Small intestine (tissue), 7 donors: ENCODE data around the gene CARD9. TPM values are rescaled to one million over a fixed set of nuclear protein-coding genes. Genes with fewer than 3 reads are reported as not detected.
"Not testable (repeated sequence)": the region's sequence is repeated elsewhere in the genome, so short reads cannot be mapped to it uniquely, and the experiment has no call there.

Experiments
- DNase-seq, 2 donors: peaks; one replicate each; pipeline versions ENCODE4 v3.0.0 to v3.0.0-alpha.2; 2013
- FAIRE-seq: peaks from 2 replicates; lab custom pipeline; 2012; peaks lifted over from hg19 to GRCh38; lab: Jason Lieb, UNC
- H3K27ac ChIP-seq, 3 donors: one replicate each; pipeline ENCODE4 v1.5.1; 2013; ENCODE audit warnings: low read length in 2 of 3, mild to moderate bottlenecking in 2 of 3, control low read depth in 1 of 3, inconsistent platforms in 1 of 3, low read depth in 1 of 3, moderate library complexity in 1 of 3
- H3K27me3 ChIP-seq, 3 donors: one replicate each; pipeline ENCODE4 v1.6.1; 2013; ENCODE audit warnings: low read length in 3 of 3, inconsistent platforms in 1 of 3; ENCODE audit not compliant: control insufficient read depth in 3 of 3, insufficient read depth in 3 of 3
- H3K36me3 ChIP-seq, 3 donors: one replicate each; pipeline ENCODE4 v1.6.1; 2013; ENCODE audit warnings: low read length in 3 of 3, inconsistent platforms in 1 of 3, low read depth in 1 of 3, mild to moderate bottlenecking in 1 of 3, moderate library complexity in 1 of 3; ENCODE audit not compliant: control insufficient read depth in 3 of 3, insufficient read depth in 2 of 3
- H3K4me1 ChIP-seq, 3 donors: one replicate each; pipeline ENCODE4 v1.6.1; 2013; ENCODE audit warnings: low read length in 2 of 3, inconsistent platforms in 1 of 3, low read depth in 1 of 3, mild to moderate bottlenecking in 1 of 3, moderate library complexity in 1 of 3; ENCODE audit not compliant: control insufficient read depth in 3 of 3, insufficient read depth in 2 of 3
- H3K4me3 ChIP-seq, 3 donors: one replicate each; pipeline ENCODE4 v1.5.1; 2013; ENCODE audit warnings: low read length in 3 of 3, control low read depth in 1 of 3, inconsistent platforms in 1 of 3, low read depth in 1 of 3, mild to moderate bottlenecking in 1 of 3, moderate library complexity in 1 of 3
- H3K9me3 ChIP-seq, 2 donors: one replicate each; pipeline ENCODE4 v1.6.1; 2013; ENCODE audit warnings: low read depth in 1 of 2, low read length in 1 of 2; ENCODE audit not compliant: control insufficient read depth in 2 of 2, insufficient read depth in 1 of 2
- WGBS, 3 donors: extraction: QIAGEN DNeasy Blood & Tissue Kit; methylation state at CpG; one replicate each; pipeline ENCODE4 v1.1.7; 2013; 5-methylcytosine and 5-hydroxymethylcytosine counted together
- polyA plus RNA-seq, 4 donors: library from polyadenylated mRNA; stranded (reverse) in 3 of 4; unstranded in 1 of 4; fragments of 200-250 nt in 3 of 4; fragments of 120-200 nt in 1 of 4; gene quantifications; one replicate each; pipeline versions ENCODE4 v1.2.1 to v1.2.3, GENCODE V29; 2013
- donor health status: healthy with polysubstance abuse.
- donor health status: control.
- donor health status: control.
- donor health status: Bipolar disorder and iron deficiency.
- donor health status: healthy.

CARD9 gene
- polyA plus RNA-seq, 4 donors: 1.8 to 3.8 (median 2.3) TPM

DNA sequence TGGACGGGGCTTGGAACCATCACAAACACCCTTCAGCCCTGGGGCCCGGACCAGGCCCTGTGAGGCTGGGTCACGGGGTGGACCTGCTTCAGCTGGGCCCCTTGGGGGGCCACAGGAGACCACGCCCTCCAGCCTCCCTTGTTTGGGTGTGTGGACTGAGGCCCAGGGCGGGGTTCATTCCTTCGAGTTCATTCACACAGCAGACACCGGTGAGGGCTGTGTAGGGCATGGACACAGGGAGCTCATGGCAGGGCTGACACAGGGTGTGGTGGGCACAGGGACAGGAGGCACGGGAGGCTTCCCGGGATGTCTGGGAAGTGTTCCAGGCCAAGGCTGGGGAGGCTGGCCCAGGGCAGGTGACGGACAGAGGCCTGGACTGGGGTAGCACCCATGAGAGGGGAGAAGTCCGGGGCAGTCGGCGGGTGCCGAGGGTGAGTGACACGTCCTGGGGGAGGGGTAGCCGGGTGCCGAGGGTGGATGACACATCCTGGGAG lies 18.8 kb downstream of the CARD9 start:
- Histone ChIP-seq H3K4me3 (peak overlapping the region in 1 of 3 donors; percentile 60), H3K27ac (peak overlapping the region in 1 of 3 donors; percentile 81), H3K36me3 (peaks cover 0 to 62% (median 0%) of the 10 kb centered on the region in 3 donors), H3K9me3 (no peaks in the 10 kb centered on the region), H3K27me3 (no peaks in the 10 kb centered on the region), H3K4me1 (peaks cover 0 to 35% (median 0%) of the 10 kb centered on the region in 3 donors)
- DNase-seq: peak in 1 of 2 donors; percentile 94
- FAIRE-seq: no peak
- 16 to 50% (median 25%) methylated on average over 16 to 17 of the region's 17 CpGs for WGBS, 3 donors

DNA sequence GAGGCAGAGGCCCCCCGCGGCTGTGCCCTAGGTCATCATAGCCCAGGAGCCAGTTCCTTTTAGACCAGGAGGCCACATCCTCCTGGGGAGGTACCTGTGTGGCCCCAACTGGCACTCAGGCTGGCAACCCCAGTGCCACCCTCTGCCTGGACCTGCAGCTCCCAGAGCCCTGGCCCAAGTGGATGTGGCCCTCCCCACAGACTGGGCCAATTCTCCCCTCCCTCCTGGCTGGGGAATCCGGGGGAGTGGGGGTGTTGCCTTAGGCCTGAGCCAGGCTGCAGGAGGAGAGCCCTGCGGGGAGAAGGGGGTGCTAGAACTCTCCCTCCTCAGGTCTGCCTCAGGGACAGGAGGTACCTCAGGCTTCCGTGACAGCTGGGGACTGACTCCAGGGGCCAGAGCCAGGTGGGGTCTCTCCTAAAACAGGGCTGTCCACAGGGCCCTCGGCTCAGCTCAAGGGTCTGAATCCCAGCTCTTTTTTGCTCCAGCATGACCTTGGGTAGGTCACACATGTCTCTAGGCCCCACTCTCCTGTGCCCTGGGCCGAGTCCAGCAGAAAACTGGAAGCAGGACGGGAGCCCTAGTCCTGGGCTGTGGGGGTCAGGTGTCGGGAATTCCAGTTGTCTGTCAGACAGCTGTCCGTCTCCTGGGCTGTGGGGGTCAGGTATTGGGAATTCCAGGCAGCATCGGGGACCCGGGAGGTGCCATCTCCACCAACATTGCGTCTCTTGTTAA lies 19.5 kb downstream of the CARD9 start:
- FAIRE-seq (no peak), DNase-seq (peak in 1 of 2 donors; percentile 42)
- peaks cover 0 to 61% (median 0%) of the 10 kb centered on the region in 3 donors for H3K36me3 ChIP-seq
- peak overlapping the region in 1 of 3 donors; percentile 60 for H3K4me3 ChIP-seq
- 61 to 78% (median 78%) methylated on average over 12 to 13 of the region's 13 CpGs for WGBS, 3 donors
- peaks cover 0 to 35% (median 0%) of the 10 kb centered on the region in 3 donors for H3K4me1 ChIP-seq
- peak overlapping the region in 1 of 3 donors; percentile 81 for H3K27ac ChIP-seq
- H3K9me3 ChIP-seq: no peaks in the 10 kb centered on the region
- no peaks in the 10 kb centered on the region for H3K27me3 ChIP-seq

DNA sequence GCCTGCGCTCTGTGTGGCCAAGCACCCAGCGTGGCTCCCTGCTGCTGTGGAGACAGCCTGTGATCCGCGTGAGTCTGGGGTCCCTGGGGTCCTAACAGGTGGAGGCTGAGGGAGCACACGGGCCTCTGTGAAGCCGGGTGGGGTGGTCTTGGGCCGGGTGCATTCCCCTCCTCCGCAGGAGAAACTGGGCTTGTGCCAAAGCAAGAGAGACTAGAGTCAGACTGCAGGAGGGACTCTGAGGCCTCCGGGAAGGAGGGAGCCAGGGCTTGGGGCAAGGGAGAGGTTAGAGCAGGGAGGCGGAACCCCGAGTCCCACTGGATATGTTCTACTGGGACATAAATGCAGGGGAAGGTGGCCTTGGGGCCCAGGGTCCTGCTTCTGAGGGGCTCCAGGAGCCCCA lies 20.4 kb downstream of the CARD9 start:
- peaks cover 0 to 55% (median 0%) of the 10 kb centered on the region in 3 donors for H3K36me3 ChIP-seq
- no peak for FAIRE-seq
- H3K27me3 ChIP-seq: no peaks in the 10 kb centered on the region
- H3K4me3 ChIP-seq: no peak overlapping the region
- DNase-seq: no peak
- H3K4me1 ChIP-seq: peaks cover 0 to 35% (median 0%) of the 10 kb centered on the region in 3 donors
- 75 to 89% (median 87%) methylated on average over 11 of the region's 11 CpGs for WGBS, 3 donors
- H3K9me3 ChIP-seq: no peaks in the 10 kb centered on the region
- H3K27ac ChIP-seq: no peak overlapping the region

DNA sequence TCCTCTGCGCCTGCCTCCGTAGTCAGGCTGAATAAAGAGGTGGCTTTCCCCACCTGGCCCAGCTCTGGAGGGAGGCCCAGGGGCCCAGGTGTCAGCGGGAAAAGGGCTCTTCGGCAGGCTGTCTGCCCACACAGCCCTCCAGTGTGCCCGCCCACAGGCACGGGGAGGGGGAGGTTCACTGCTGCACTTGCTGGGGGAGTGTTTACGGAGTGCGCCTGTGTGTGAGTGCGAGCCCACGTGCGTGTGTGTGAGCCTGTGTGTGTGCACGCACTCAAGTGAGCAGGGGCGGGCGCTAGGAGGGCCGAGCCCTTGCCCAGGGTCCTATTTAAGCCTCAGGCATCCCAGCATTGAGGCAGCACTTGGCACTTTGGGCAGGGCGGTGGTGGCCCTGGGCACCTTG lies 20.8 kb downstream of the CARD9 start:
- FAIRE-seq: no peak
- WGBS, 3 donors: 36 to 66% (median 55%) methylated on average over 16 of the region's 16 CpGs
- Histone ChIP-seq H3K27ac (no peak overlapping the region), H3K27me3 (no peaks in the 10 kb centered on the region), H3K4me3 (no peak overlapping the region), H3K4me1 (peaks cover 0 to 35% (median 0%) of the 10 kb centered on the region in 3 donors), H3K36me3 (peaks cover 0 to 53% (median 0%) of the 10 kb centered on the region in 3 donors), H3K9me3 (no peaks in the 10 kb centered on the region)
- peak in 1 of 2 donors; percentile 46 for DNase-seq

- not testable (repeated sequence) for DNase-seq, H3K9me3 ChIP-seq, H3K4me3 ChIP-seq, FAIRE-seq, H3K27ac ChIP-seq, H3K27me3 ChIP-seq
- peaks cover 0 to 37% (median 0%) of the 10 kb centered on the region in 3 donors for H3K4me1 ChIP-seq
- peaks cover 0 to 45% (median 0%) of the 10 kb centered on the region in 3 donors for H3K36me3 ChIP-seq
- 85 to 91% (median 86%) methylated on average over 11 to 24 of the region's 24 CpGs for WGBS, 3 donors
Measured at GRCh38 chr9:136351868-136352267, 21.6 kb downstream of the CARD9 start.

DNA sequence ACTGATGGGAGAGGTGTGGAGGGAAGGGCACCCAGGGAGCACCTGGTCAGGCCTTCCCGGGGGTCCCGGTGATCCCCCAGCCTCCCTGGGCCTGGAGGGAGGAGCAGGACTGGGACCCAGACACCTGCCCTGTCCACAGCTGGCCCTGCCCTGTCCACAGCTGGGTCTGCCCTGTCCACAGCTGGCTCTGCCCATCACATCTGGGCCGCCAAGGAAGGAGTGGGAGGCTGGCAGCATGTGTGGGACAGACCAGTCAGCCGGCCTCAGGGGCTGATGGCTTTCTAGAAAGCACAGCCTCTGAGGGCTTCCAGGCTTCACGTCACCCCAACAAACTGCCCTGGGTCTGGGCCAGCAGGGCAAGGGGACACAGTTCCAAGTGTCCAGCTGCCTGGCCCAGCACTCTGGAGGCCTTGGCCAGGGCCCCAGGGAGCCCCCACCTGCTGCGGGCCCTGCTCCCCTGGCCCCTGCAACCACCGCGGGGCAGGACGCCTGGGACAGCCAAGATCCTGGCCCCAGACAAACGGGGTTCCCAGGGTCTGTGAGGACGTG lies 22.1 kb downstream of the CARD9 start:
- 67 to 82% (median 67%) methylated on average over 11 of the region's 11 CpGs for WGBS, 3 donors
- peaks cover 0 to 39% (median 0%) of the 10 kb centered on the region in 3 donors for H3K36me3 ChIP-seq
- no peak overlapping the region for H3K4me3 ChIP-seq
- H3K27ac ChIP-seq: no peak overlapping the region
- H3K9me3 ChIP-seq: no peaks in the 10 kb centered on the region
- DNase-seq (no peak), FAIRE-seq (no peak)
- H3K27me3 ChIP-seq: no peaks in the 10 kb centered on the region
- peaks cover 0 to 42% (median 0%) of the 10 kb centered on the region in 3 donors for H3K4me1 ChIP-seq

- no peak overlapping the region for H3K4me3 ChIP-seq
- FAIRE-seq (no peak), DNase-seq (no peak)
- H3K36me3 ChIP-seq: peaks cover 0 to 31% (median 0%) of the 10 kb centered on the region in 3 donors
- H3K9me3 ChIP-seq: no peaks in the 10 kb centered on the region
- no peaks in the 10 kb centered on the region for H3K27me3 ChIP-seq
- H3K4me1 ChIP-seq: peaks cover 0 to 41% (median 0%) of the 10 kb centered on the region in 3 donors
- no peak overlapping the region for H3K27ac ChIP-seq
- WGBS, 3 donors: 61 to 86% (median 77%) methylated on average over 24 of the region's 24 CpGs
Measured at GRCh38 chr9:136349546-136349945, 23.9 kb downstream of the CARD9 start.

- peaks cover 0 to 25% (median 0%) of the 10 kb centered on the region in 3 donors for H3K36me3 ChIP-seq
- H3K4me1 ChIP-seq: peaks cover 0 to 34% (median 0%) of the 10 kb centered on the region in 3 donors
- 51 to 81% (median 74%) methylated on average over 12 to 14 of the region's 14 CpGs for WGBS, 3 donors
- FAIRE-seq: no peak
- H3K27me3 ChIP-seq: no peaks in the 10 kb centered on the region
- H3K27ac ChIP-seq: no peak overlapping the region
- no peak overlapping the region for H3K4me3 ChIP-seq
- DNase-seq: no peak
- no peaks in the 10 kb centered on the region for H3K9me3 ChIP-seq
Measured at GRCh38 chr9:136348691-136349090, 24.8 kb downstream of the CARD9 start.
